Measurements from ENCODE around the gene SFMBT1. TPM values are rescaled to one million over a fixed set of nuclear protein-coding genes. Genes with fewer than 3 reads are reported as not detected.

The SFMBT1 gene
- polyA plus RNA-seq, 1 of the 3 experiments (the other 2 are of a cell fraction) = 0.72 TPM

DNA sequence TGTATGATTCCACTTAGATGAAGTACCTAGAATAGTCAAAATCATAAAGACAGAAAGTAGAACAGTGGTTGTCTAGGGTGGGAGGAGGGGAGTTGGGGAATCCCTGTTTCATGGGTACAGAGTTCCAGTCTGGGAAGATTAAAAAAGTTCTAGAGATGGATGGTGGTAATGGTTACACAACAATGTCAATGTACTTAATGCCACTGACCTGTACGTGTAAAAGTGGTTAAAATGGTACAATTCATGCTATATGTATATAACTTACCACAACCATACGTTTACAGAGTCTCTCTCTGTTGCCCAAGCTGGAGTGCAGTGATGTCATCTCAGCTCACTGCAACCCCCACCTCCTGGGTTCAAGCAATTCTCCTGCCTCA, 6.5 kb downstream of the SFMBT1 start:
- Histone ChIP-seq H3K27ac (ENCODE audit: low read depth in 2 of 2, low read length in 1 of 2) (no peak overlapping the region), H4K20me1 (ENCODE audit: insufficient read depth) (no peaks in the 10 kb centered on the region), H3F3A (replicated peaks; ENCODE audit: insufficient read depth) (no peaks in the 10 kb centered on the region), H3K4me2 (no peak overlapping the region), H3K4me1 (ENCODE audit: control insufficient read depth in 1 of 2, insufficient read depth in 2 of 2, low read depth in 1 of 2, low read length in 1 of 2) (peaks cover 0 to 2% of the 10 kb centered on the region in 2 experiments; a peak in 2 of 4 replicates), H3K9ac (no peak overlapping the region), H3K79me2 (ENCODE audit: insufficient read depth) (no peaks in the 10 kb centered on the region; the same call in 1 of the 2 replicates), H3K36me3 (replicated peaks in 1 of 2; ENCODE audit: control insufficient read depth in 1 of 2, insufficient read depth in 2 of 2, low read length in 1 of 2) (no peaks in the 10 kb centered on the region), H3K4me3 (ENCODE audit: low read depth in 2 of 2, low read length in 1 of 2) (no peak overlapping the region), H2AFZ (ENCODE audit: low read depth) (no peak overlapping the region), H3K9me2 (no peaks in the 10 kb centered on the region), H3K9me3 (no peaks in the 10 kb centered on the region), H3K27me3 (ENCODE audit: insufficient read depth) (no peaks in the 10 kb centered on the region; the same call in 1 of the 2 replicates)
- DNase-seq = no peak
- ChIA-PET CTCF (no interaction called here), POLR2A (interaction anchor here (0.6 kb wide), 1 partner anchor 192 kb away, joined by 3 read pairs; no protein-coding TSS in a partner anchor)
- 82% methylated on average over 1 of the region's 2 CpGs for WGBS (ENCODE audit: low lambda C conversion rate)
- TF ChIP-seq TEAD4 (IDR thresholded peaks at IDR 0.05; ENCODE audit: borderline replicate concordance, insufficient read depth) (no peak), SIN3A (IDR thresholded peaks at IDR 0.05; ENCODE audit: borderline replicate concordance, low read depth, low read length) (no peak), TCF12 (IDR thresholded peaks at IDR 0.05) (no peak), RAD21 (IDR thresholded peaks at IDR 0.05; ENCODE audit: low read length) (no peak), CHD2 (IDR thresholded peaks at IDR 0.05; ENCODE audit: low read length, partially characterized antibody) (no peak)
- TF ChIP-seq, protein P1, sequence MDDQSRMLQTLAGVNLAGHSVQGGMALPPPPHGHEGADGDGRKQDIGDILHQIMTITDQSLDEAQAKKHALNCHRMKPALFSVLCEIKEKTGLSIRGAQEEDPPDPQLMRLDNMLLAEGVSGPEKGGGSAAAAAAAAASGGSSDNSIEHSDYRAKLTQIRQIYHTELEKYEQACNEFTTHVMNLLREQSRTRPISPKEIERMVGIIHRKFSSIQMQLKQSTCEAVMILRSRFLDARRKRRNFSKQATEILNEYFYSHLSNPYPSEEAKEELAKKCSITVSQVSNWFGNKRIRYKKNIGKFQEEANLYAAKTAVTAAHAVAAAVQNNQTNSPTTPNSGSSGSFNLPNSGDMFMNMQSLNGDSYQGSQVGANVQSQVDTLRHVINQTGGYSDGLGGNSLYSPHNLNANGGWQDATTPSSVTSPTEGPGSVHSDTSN (IDR thresholded peaks at IDR 0.05) = no peak
- TF ChIP-seq, protein P2, sequence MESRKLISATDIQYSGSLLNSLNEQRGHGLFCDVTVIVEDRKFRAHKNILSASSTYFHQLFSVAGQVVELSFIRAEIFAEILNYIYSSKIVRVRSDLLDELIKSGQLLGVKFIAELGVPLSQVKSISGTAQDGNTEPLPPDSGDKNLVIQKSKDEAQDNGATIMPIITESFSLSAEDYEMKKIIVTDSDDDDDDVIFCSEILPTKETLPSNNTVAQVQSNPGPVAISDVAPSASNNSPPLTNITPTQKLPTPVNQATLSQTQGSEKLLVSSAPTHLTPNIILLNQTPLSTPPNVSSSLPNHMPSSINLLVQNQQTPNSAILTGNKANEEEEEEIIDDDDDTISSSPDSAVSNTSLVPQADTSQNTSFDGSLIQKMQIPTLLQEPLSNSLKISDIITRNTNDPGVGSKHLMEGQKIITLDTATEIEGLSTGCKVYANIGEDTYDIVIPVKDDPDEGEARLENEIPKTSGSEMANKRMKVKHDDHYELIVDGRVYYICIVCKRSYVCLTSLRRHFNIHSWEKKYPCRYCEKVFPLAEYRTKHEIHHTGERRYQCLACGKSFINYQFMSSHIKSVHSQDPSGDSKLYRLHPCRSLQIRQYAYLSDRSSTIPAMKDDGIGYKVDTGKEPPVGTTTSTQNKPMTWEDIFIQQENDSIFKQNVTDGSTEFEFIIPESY (IDR thresholded peaks at IDR 0.05; ENCODE audit: borderline replicate concordance, low read depth) = no peak

DNA sequence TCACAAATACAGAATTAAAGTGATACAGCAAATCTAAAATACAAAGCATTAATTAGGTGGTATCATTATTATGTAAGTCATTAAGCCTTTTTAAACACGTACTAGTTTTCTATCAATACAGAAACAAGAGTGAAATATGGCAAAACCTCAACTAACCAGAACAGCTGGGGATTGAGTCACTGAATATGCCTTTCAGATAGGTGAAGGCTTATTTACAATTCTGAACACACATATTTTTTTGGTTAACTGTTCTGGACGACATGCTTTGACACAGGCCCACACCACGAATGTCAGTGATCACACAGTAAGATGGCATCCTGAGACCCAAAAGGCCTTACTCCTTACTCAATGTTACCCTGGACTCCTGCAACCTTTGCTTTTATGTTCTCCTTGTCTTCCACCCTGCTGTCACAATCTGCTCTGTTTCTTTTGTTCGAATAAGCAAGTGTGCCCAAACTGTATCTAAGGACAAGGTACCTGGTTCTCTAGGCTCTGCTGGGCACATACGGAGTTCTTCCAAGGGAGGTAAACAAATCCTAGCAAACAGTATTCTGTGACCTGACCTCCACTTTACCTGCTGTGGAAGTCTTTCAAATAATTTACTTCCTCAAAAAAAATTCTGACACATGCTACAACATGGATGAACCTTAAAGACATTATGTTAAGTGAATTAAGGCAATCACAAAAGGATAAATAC, 7.0 kb downstream of the SFMBT1 start:
- Histone ChIP-seq H3K4me3 (ENCODE audit: low read depth in 2 of 2, low read length in 1 of 2) (no peak overlapping the region), H3K4me1 (ENCODE audit: control insufficient read depth in 1 of 2, insufficient read depth in 2 of 2, low read depth in 1 of 2, low read length in 1 of 2) (no peaks in the 10 kb centered on the region; a peak in 1 of 4 replicates), H3K27me3 (ENCODE audit: insufficient read depth) (no peaks in the 10 kb centered on the region; the same call in 1 of the 2 replicates), H3K36me3 (replicated peaks in 1 of 2; ENCODE audit: control insufficient read depth in 1 of 2, insufficient read depth in 2 of 2, low read length in 1 of 2) (no peaks in the 10 kb centered on the region), H3K27ac (ENCODE audit: low read depth in 2 of 2, low read length in 1 of 2) (no peak overlapping the region), H3K9me3 (no peaks in the 10 kb centered on the region), H3K4me2 (no peak overlapping the region), H3K79me2 (ENCODE audit: insufficient read depth) (no peaks in the 10 kb centered on the region; the same call in 1 of the 2 replicates), H3F3A (replicated peaks; ENCODE audit: insufficient read depth) (no peaks in the 10 kb centered on the region), H3K9me2 (no peaks in the 10 kb centered on the region), H3K9ac (no peak overlapping the region), H2AFZ (ENCODE audit: low read depth) (no peak overlapping the region), H4K20me1 (ENCODE audit: insufficient read depth) (no peaks in the 10 kb centered on the region)
- ChIA-PET CTCF (no interaction called here), POLR2A (interaction anchor here (0.6 kb wide), 1 partner anchor 192 kb away, joined by 3 read pairs; no protein-coding TSS in a partner anchor)
- 85% methylated on average over 5 of the region's 5 CpGs for WGBS (ENCODE audit: low lambda C conversion rate)
- DNase-seq = no peak
- TF ChIP-seq TEAD4 (IDR thresholded peaks at IDR 0.05; ENCODE audit: borderline replicate concordance, insufficient read depth) = no peak
- no peak for TF ChIP-seq EZH2phosphoT487 (IDR thresholded peaks at IDR 0.05; ENCODE audit: borderline replicate concordance, low read depth)
- no peak for TF ChIP-seq RCOR1 (IDR thresholded peaks at IDR 0.05; ENCODE audit: low read length)
- TF ChIP-seq, protein P3, sequence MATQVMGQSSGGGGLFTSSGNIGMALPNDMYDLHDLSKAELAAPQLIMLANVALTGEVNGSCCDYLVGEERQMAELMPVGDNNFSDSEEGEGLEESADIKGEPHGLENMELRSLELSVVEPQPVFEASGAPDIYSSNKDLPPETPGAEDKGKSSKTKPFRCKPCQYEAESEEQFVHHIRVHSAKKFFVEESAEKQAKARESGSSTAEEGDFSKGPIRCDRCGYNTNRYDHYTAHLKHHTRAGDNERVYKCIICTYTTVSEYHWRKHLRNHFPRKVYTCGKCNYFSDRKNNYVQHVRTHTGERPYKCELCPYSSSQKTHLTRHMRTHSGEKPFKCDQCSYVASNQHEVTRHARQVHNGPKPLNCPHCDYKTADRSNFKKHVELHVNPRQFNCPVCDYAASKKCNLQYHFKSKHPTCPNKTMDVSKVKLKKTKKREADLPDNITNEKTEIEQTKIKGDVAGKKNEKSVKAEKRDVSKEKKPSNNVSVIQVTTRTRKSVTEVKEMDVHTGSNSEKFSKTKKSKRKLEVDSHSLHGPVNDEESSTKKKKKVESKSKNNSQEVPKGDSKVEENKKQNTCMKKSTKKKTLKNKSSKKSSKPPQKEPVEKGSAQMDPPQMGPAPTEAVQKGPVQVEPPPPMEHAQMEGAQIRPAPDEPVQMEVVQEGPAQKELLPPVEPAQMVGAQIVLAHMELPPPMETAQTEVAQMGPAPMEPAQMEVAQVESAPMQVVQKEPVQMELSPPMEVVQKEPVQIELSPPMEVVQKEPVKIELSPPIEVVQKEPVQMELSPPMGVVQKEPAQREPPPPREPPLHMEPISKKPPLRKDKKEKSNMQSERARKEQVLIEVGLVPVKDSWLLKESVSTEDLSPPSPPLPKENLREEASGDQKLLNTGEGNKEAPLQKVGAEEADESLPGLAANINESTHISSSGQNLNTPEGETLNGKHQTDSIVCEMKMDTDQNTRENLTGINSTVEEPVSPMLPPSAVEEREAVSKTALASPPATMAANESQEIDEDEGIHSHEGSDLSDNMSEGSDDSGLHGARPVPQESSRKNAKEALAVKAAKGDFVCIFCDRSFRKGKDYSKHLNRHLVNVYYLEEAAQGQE (IDR thresholded peaks at IDR 0.05; ENCODE audit: low read depth, low read length) = no peak
- no peak for TF ChIP-seq RAD21 (IDR thresholded peaks at IDR 0.05; ENCODE audit: low read length)
- TF ChIP-seq SIN3A (IDR thresholded peaks at IDR 0.05; ENCODE audit: borderline replicate concordance, low read depth, low read length) = no peak
- no peak for TF ChIP-seq FOXM1 (IDR thresholded peaks at IDR 0.05; ENCODE audit: low read depth)
- no peak for TF ChIP-seq TAF1 (IDR thresholded peaks at IDR 0.05; ENCODE audit: borderline replicate concordance, low read depth, low read length)
- TF ChIP-seq, protein P1 (IDR thresholded peaks at IDR 0.05) = no peak
